Measurements from ENCODE around the gene POC1A.

The POC1A gene

DNA sequence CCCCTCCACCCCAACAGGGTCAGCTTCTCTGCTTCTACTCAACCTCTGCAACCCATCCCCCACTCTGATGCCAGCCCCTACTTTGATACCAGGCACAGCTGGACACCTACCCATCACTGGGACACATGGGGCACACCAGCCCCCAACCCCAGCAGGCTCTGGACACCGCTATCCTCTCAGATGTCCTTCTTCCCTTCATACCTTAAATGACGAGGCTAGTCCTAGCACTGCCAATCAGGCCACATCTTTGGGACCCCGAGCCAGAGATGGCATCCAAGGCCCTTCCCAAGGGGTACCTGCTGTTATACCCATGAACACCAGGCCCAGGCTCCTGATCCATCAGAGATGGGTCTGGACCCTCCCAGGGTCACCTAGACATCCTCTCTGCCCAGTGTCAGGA is 10.6 kb downstream of the POC1A start:
- TF ChIP-seq, protein P1, sequence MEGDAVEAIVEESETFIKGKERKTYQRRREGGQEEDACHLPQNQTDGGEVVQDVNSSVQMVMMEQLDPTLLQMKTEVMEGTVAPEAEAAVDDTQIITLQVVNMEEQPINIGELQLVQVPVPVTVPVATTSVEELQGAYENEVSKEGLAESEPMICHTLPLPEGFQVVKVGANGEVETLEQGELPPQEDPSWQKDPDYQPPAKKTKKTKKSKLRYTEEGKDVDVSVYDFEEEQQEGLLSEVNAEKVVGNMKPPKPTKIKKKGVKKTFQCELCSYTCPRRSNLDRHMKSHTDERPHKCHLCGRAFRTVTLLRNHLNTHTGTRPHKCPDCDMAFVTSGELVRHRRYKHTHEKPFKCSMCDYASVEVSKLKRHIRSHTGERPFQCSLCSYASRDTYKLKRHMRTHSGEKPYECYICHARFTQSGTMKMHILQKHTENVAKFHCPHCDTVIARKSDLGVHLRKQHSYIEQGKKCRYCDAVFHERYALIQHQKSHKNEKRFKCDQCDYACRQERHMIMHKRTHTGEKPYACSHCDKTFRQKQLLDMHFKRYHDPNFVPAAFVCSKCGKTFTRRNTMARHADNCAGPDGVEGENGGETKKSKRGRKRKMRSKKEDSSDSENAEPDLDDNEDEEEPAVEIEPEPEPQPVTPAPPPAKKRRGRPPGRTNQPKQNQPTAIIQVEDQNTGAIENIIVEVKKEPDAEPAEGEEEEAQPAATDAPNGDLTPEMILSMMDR (IDR thresholded peaks at IDR 0.05; ENCODE audit: extremely low read depth, insufficient read depth, missing control alignments) = no peak
- in situ Hi-C loops (cut with MboI; ENCODE audit: low pct_unique_long_range_greater_than_20kb, low sequenced_read_pairs, unreplicated experiment) = loop anchor here (5.0 kb wide), 1 partner anchor 141 kb away; no protein-coding TSS in a partner anchor
- no peak for DNase-seq (ENCODE audit: low spot score)

DNA sequence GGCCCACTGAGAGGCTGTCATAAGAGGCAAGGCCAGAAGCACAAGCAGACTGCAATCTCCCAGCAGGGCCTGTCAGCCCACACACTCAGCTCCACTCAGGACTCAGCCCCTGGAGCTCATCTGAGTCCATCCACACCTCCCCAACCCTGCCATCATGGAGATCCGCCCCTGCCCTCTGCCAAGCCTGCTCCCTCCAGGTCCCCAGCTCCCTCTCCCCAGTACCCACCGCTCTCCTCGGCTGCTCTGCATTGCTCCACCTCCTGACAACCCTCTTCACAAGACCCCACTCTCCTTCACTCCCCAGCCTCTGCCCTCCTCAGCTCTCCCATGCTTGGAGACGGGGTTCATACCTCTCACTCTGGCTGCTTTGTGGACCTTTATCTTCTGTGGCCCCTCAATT is 11.1 kb downstream of the POC1A start:
- TF ChIP-seq, protein P1 (IDR thresholded peaks at IDR 0.05; ENCODE audit: extremely low read depth, insufficient read depth, missing control alignments) = no peak
- DNase-seq (ENCODE audit: low spot score) = no peak
- in situ Hi-C loops (cut with MboI; ENCODE audit: low pct_unique_long_range_greater_than_20kb, low sequenced_read_pairs, unreplicated experiment) = loop anchor here (5.0 kb wide), 1 partner anchor 141 kb away; no protein-coding TSS in a partner anchor

DNA sequence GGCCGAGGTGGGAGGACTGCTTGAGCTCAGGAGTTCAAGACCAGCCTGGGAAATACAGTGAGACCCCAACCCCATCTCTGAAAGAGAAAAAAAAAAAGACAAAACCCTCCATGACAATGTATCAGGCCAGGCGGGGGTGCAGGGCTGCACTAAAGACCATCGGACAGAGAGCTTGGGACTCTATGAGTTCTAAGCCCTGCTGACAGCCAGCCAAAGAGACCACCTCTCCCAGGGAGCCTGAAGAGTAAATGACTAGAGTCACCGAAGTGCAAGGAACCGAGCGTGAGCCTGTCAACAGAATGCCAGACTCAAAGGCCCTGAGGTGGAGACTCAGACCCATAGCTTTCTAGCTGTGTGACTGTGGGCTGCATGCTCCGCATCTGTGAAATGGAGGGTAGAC is 12.5 kb downstream of the POC1A start:
- TF ChIP-seq, protein P1 (IDR thresholded peaks at IDR 0.05; ENCODE audit: extremely low read depth, insufficient read depth, missing control alignments) = no peak
- no peak for DNase-seq (ENCODE audit: low spot score)
- in situ Hi-C loops (cut with MboI; ENCODE audit: low pct_unique_long_range_greater_than_20kb, low sequenced_read_pairs, unreplicated experiment) = loop anchor here (5.0 kb wide), 1 partner anchor 139 kb away; no protein-coding TSS in a partner anchor

DNA sequence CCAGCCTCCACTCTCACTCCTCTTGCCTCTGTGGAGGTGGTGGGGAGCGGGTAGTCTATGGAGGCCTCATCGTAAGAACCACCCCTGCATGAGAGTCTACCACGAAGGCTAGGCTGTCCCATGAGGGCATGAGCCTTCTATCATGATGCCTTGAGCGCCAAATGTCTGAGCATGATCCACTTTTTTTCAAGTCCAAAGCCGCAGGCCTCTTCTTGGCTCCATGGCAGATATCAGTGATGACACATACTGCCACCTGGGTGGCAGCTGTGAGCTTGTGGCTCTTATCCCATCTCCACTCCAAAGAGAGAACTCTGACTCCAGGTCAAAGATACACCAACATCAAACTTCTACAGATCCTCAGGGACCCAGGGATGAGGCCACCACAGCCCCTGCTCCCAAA is 13.5 kb downstream of the POC1A start:
- DNase-seq (ENCODE audit: low spot score) = no peak
- in situ Hi-C loops (cut with MboI; ENCODE audit: low pct_unique_long_range_greater_than_20kb, low sequenced_read_pairs, unreplicated experiment) = loop anchor here (5.0 kb wide), 1 partner anchor 138 kb away; no protein-coding TSS in a partner anchor
- TF ChIP-seq, protein P1 (IDR thresholded peaks at IDR 0.05; ENCODE audit: extremely low read depth, insufficient read depth, missing control alignments) = no peak

DNA sequence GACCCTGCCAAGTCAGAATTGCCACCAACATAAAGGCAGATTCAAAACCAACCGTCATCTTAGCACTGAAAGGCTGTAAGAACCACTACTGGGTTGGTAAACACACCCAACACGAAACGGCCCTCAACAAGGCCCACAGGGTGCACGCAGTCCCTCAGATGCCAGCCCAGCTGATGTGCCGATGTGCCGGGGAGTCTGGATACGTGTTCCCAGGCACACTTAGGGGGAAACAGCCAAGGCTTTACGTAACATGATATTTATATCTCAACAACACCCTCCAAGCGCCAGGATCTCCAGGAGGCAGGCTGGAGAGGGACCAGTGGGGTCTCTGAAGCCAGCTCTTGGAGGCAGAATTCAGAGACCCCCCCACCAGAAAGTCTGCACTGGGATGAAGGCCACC is 14.2 kb downstream of the POC1A start:
- in situ Hi-C loops (cut with MboI; ENCODE audit: low pct_unique_long_range_greater_than_20kb, low sequenced_read_pairs, unreplicated experiment) = loop anchor here (5.0 kb wide), 1 partner anchor 138 kb away; no protein-coding TSS in a partner anchor
- TF ChIP-seq, protein P1 (IDR thresholded peaks at IDR 0.05; ENCODE audit: extremely low read depth, insufficient read depth, missing control alignments) = no peak
- DNase-seq (ENCODE audit: low spot score) = no peak

DNA sequence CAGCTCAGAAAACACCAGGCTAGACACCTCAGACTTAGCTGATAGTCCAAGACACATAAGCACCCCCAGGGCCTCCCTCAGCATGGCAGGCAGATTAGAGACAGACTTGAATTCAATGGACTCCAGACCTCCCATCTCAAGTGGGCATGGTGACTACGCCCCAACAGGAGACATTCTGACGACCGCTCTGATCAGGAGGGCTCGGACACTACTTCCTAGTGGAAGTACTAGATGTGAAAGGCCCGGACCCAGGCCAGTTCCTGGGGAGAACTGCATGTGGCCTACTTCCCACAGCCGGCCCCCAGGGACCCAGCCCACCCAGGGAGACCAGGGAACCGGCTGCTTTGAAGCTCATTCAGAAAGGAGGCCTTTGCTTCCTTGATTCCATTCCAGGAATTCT is 16.9 kb downstream of the POC1A start:
- in situ Hi-C loops (cut with MboI; ENCODE audit: low pct_unique_long_range_greater_than_20kb, low sequenced_read_pairs, unreplicated experiment) = no loop called here
- no peak for DNase-seq (ENCODE audit: low spot score)
- TF ChIP-seq, protein P1 (IDR thresholded peaks at IDR 0.05; ENCODE audit: extremely low read depth, insufficient read depth, missing control alignments) = no peak
